Measurements from ENCODE around the gene RSKR. TPM values are rescaled to one million over a fixed set of nuclear protein-coding genes. Genes with fewer than 3 reads are reported as not detected.

Gene RSKR
- total and polyA plus RNA-seq, 9 of the 15 experiments (the other 6 are each of a cell fraction or from before 2014, with no cell fraction given), result 1.4 to 42.3 (median 16.2) TPM

- TF ChIP-seq BCLAF1 (IDR thresholded peaks at IDR 0.05; ENCODE audit: borderline replicate concordance in 1 of 2, control insufficient read depth in 1 of 2, low read depth in 2 of 2, low read length in 1 of 2), result no peak
- peak; percentile 86 for TF ChIP-seq C11orf30 (IDR thresholded peaks at IDR 0.05; ENCODE audit: low read depth)
- TF ChIP-seq RAD51 (IDR thresholded peaks at IDR 0.05; ENCODE audit: borderline replicate concordance, low read depth), result peak; percentile 17; the same call in 1 of the 2 replicates
- TF ChIP-seq FOSL1 (tag; conservative IDR thresholded peaks at IDR 0.05), result no peak
- TF ChIP-seq ZNF717 (CRISPR knock-in tag; IDR thresholded peaks at IDR 0.05), result no peak
- TF ChIP-seq SAFB (IDR thresholded peaks at IDR 0.05; ENCODE audit: borderline replicate concordance, low read depth, low read length), result peak; percentile 36; the same call in 1 of the 2 replicates
- no peak for TF ChIP-seq BACH1 (tag; IDR thresholded peaks at IDR 0.05)
- peak; percentile 6 for TF ChIP-seq GTF3C2 (IDR thresholded peaks at IDR 0.05; ENCODE audit: borderline replicate concordance, extremely low read depth, insufficient read length)
- TF ChIP-seq ZFX (CRISPR knock-in tag; IDR thresholded peaks at IDR 0.05), result peak; percentile 94
- peak; percentile 93 to 94 for TF ChIP-seq NRF1 (conservative IDR thresholded peaks at IDR 0.05 in 1 of 2, IDR thresholded peaks at IDR 0.05 in 1 of 2)
- TF ChIP-seq CCNT2 (IDR thresholded peaks at IDR 0.05; ENCODE audit: borderline replicate concordance, extremely low read depth, insufficient read length, low read depth, low read length), result peak; percentile 95
- peak; percentile 61; the same call in 1 of the 2 replicates for TF ChIP-seq LARP7 (IDR thresholded peaks at IDR 0.05)
- 0 out of 2 replicates have a peak, but pooled peaks have one; percentile 45 for TF ChIP-seq HMGXB4 (CRISPR knock-in tag; IDR thresholded peaks at IDR 0.05)
- TF ChIP-seq GTF2A2 (tag; IDR thresholded peaks at IDR 0.05), result no peak
- TF ChIP-seq ZNF263 (CRISPR knock-in tag; IDR thresholded peaks at IDR 0.05; ENCODE audit: borderline replicate concordance), result peak; percentile 96
- peak; percentile 57 for TF ChIP-seq POLR2H (tag; IDR thresholded peaks at IDR 0.05; ENCODE audit: low read depth)
These were observed 31.0 kb upstream of the RSKR start, which contains the start of gene BLTP2 (continued) for GRCh38 chr17:28644787-28645575.

Measured in K562 (cell line).